Osteoblast (primary cell): ENCODE data around the gene AP5M1. TPM values are rescaled to one million over a fixed set of nuclear protein-coding genes. Genes with fewer than 3 reads are reported as not detected.

ENCODE experiments used
- DNase-seq: peaks from one replicate; pipeline ENCODE4 v3.0.0; 2011; ENCODE audit warnings: low spot score, mixed read lengths; ENCODE audit not compliant: insufficient read length; ENCODE audit errors: missing footprints
- H2AFZ ChIP-seq: 2 replicates; pipeline ENCODE4 v1.6.0; 2011; ENCODE audit warnings: mild to moderate bottlenecking, low read length
- H3K27ac ChIP-seq: 2 replicates; pipeline ENCODE4 v1.5.1; 2011; ENCODE audit warnings: mild to moderate bottlenecking, low read depth, low read length, moderate library complexity
- H3K27me3 ChIP-seq: 2 replicates; pipeline ENCODE4 v1.6.0; 2012; ENCODE audit warnings: mild to moderate bottlenecking, control low read depth, inconsistent platforms, low read length, moderate library complexity; ENCODE audit not compliant: insufficient read depth
- H3K36me3 ChIP-seq: 2 replicates; pipeline ENCODE4 v1.5.1; 2011; ENCODE audit warnings: mild to moderate bottlenecking, low read length, control low read depth, moderate library complexity; ENCODE audit not compliant: insufficient read depth
- H3K4me1 ChIP-seq: 2 replicates; pipeline ENCODE4 v1.5.1; 2011; ENCODE audit warnings: mild to moderate bottlenecking, low read length, control low read depth, moderate library complexity; ENCODE audit not compliant: insufficient read depth
- H3K4me2 ChIP-seq: 2 replicates; pipeline ENCODE4 v1.6.0; 2011; ENCODE audit warnings: mild to moderate bottlenecking, low read length; ENCODE audit not compliant: insufficient read depth
- H3K4me3 ChIP-seq: fragments of 200-600 bp; sonication (generic); 3 replicates; pipeline ENCODE4 v1.5.1; 2012; ENCODE audit warnings: mild to moderate bottlenecking, low read length, inconsistent platforms; ENCODE audit not compliant: insufficient read depth
- H3K79me2 ChIP-seq: 2 replicates; pipeline ENCODE4 v1.6.0; 2012; ENCODE audit warnings: mild to moderate bottlenecking, low read length, control low read depth, inconsistent platforms; ENCODE audit not compliant: insufficient read depth
- H3K9me3 ChIP-seq: 2 replicates; pipeline ENCODE4 v1.5.1; 2011; ENCODE audit warnings: low read depth, low read length, control low read depth
- H4K20me1 ChIP-seq: 2 replicates; pipeline ENCODE4 v1.6.0; 2012; ENCODE audit warnings: mild to moderate bottlenecking, low read length, control low read depth; ENCODE audit not compliant: insufficient read depth
- total RNA-seq: library from RNA; depleted of rRNA; stranded (reverse); fragments of >200 nt; gene quantifications from 2 replicates; pipeline ENCODE4 v1.2.3, GENCODE V29; 2012
- TF ChIP-seq, protein P1 (sequence below): IDR thresholded peaks from 2 replicates; pipeline ENCODE4 v1.5.1; 2011; ENCODE audit warnings: mild to moderate bottlenecking, low read depth, low read length, moderate library complexity; ENCODE audit errors: extremely low read depth

The AP5M1 gene
- total RNA-seq, 1 donor: 23.5 TPM

DNA sequence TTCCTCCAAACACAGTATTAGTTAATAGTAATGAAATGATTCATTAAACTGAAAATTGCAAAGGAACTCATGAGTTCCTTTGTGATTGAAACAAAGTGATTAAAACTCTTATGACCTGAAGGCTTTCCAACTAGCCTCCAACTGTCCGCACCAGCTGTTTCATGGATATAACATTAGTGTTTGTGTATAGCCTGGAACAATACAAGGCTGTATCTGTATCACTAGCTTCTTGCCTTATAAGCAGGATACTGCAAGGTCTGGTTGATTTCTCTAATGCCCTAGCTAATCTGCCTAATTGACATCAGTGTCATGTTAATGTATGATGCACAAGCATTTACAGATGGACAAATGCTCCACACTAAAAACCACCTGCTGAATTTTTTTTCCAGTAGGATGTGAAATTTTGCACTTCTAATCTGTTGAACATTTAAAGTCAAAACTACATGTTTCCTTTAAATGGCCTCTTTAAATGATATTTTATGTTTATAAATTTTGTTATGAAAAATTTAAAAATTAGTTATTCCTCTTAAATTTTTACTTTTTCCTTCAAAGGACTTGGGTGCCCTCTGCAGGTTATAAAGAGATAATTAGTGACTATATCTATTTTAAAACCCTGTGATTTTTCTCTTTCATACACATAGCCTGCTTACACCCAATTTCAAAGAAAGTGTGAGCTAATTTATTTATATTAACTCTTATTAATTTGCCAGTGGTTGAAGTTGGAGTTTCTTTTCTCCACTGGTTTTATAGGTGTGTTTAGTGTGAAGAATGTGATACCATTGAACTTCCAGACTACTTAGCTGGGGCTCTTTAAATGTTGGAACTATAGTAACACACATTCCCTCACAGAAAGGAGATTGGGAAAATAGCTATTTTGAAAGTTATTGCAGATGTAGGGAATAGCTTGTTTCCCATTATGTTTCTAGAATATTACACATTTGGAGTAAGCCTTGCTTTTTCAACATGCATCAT lies 25.4 kb downstream of the AP5M1 start:
- no peaks in the 10 kb centered on the region for H3K27me3 ChIP-seq
- no peaks in the 10 kb centered on the region for H3K79me2 ChIP-seq
- DNase-seq: no peak
- no peak overlapping the region for H3K4me3 ChIP-seq
- H3K27ac ChIP-seq: no peak overlapping the region
- TF ChIP-seq, protein P1, sequence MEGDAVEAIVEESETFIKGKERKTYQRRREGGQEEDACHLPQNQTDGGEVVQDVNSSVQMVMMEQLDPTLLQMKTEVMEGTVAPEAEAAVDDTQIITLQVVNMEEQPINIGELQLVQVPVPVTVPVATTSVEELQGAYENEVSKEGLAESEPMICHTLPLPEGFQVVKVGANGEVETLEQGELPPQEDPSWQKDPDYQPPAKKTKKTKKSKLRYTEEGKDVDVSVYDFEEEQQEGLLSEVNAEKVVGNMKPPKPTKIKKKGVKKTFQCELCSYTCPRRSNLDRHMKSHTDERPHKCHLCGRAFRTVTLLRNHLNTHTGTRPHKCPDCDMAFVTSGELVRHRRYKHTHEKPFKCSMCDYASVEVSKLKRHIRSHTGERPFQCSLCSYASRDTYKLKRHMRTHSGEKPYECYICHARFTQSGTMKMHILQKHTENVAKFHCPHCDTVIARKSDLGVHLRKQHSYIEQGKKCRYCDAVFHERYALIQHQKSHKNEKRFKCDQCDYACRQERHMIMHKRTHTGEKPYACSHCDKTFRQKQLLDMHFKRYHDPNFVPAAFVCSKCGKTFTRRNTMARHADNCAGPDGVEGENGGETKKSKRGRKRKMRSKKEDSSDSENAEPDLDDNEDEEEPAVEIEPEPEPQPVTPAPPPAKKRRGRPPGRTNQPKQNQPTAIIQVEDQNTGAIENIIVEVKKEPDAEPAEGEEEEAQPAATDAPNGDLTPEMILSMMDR: peak; percentile 43
- no peaks in the 10 kb centered on the region for H3K4me1 ChIP-seq
- no peaks in the 10 kb centered on the region for H3K36me3 ChIP-seq
- H4K20me1 ChIP-seq: no peaks in the 10 kb centered on the region
- no peak overlapping the region for H3K4me2 ChIP-seq
- no peak overlapping the region for H2AFZ ChIP-seq
- H3K9me3 ChIP-seq: no peaks in the 10 kb centered on the region

DNA sequence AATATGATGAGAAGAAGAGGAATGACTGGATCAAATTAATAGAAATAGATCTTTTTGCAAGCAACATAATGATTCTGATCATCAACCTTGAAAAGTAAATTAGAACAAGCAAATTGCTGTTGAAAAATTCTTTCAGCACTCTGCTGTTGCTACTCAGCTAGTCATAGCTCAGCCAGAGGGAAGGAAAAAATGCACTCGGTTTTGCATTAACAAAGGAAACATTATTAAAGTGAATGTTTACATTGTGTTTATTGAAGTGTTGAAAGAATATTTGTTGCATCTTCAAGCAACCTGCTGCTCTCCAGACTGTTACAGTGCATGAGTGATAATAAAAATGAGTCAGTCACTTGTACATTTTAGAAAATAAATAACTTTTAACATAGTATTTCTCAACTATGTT lies 26.5 kb downstream of the AP5M1 start:
- no peak for DNase-seq
- TF ChIP-seq, protein P1: no peak
- H4K20me1 ChIP-seq: no peaks in the 10 kb centered on the region
- no peaks in the 10 kb centered on the region for H3K79me2 ChIP-seq
- H3K4me2 ChIP-seq: no peak overlapping the region
- no peaks in the 10 kb centered on the region for H3K9me3 ChIP-seq
- no peak overlapping the region for H2AFZ ChIP-seq
- H3K4me1 ChIP-seq: no peaks in the 10 kb centered on the region
- no peaks in the 10 kb centered on the region for H3K36me3 ChIP-seq
- H3K4me3 ChIP-seq: no peak overlapping the region
- no peak overlapping the region for H3K27ac ChIP-seq
- no peaks in the 10 kb centered on the region for H3K27me3 ChIP-seq

DNA sequence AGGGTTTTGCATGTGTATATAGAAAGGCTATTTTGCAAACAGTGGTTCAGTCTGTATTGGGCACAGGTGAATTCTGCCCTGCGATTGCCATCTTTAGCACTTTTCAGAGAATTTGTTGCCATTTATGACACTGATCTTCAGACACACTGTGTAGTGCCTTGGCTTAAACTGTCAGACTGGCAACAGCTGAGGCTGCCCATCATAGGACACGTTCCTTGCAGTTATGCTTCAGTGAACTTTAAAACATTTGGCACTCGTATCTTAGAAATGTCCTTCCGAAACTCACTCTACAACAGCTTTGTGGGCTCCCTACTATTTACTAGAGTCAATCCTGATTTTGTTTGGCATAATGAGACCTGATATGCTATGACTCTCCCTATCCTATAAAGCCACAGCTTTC lies 29.1 kb downstream of the AP5M1 start:
- no peak for DNase-seq
- Histone ChIP-seq H3K4me2 (no peak overlapping the region), H3K27ac (no peak overlapping the region), H3K36me3 (no peaks in the 10 kb centered on the region), H3K4me1 (no peaks in the 10 kb centered on the region), H3K4me3 (no peak overlapping the region), H3K27me3 (no peaks in the 10 kb centered on the region), H3K79me2 (no peaks in the 10 kb centered on the region), H4K20me1 (no peaks in the 10 kb centered on the region), H2AFZ (no peak overlapping the region), H3K9me3 (no peaks in the 10 kb centered on the region)
- TF ChIP-seq, protein P1: no peak

DNA sequence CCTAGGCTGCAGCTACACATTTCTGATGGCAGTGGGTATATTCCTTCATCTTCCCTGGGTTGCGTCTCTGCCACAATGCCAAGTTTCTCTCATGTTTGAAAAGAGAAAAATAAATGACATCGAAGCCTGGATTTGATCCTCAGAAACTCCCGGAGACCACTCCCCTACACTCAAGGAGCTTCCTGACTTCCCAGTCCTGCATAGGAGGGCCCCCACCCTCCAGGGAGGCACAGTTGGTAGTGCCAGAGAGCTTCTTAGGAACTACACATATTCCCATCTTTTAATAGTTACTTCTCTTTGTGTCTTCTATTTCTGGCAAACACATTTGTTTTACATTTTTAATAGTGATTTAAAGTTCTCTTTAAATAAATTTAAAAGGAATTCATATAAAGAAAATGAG lies 30.7 kb downstream of the AP5M1 start:
- no peaks in the 10 kb centered on the region for H3K9me3 ChIP-seq
- no peak overlapping the region for H3K27ac ChIP-seq
- no peak overlapping the region for H3K4me3 ChIP-seq
- no peaks in the 10 kb centered on the region for H3K4me1 ChIP-seq
- no peak overlapping the region for H3K4me2 ChIP-seq
- H3K36me3 ChIP-seq: no peaks in the 10 kb centered on the region
- TF ChIP-seq, protein P1: no peak
- no peak for DNase-seq
- H3K27me3 ChIP-seq: no peaks in the 10 kb centered on the region
- H3K79me2 ChIP-seq: no peaks in the 10 kb centered on the region
- H2AFZ ChIP-seq: no peak overlapping the region
- no peaks in the 10 kb centered on the region for H4K20me1 ChIP-seq
